IMR-90 (cell line): ENCODE results near the gene DIP2B. TPM values are rescaled to one million over a fixed set of nuclear protein-coding genes. Genes with fewer than 3 reads are reported as not detected.

ENCODE experiments used
- ATAC-seq: fragments of 200-7000 bp; cut with Tn5 transposase; 2 replicates; pipeline ENCODE4 v1.9.1; 2020; ENCODE audit warnings: low read depth, mild to moderate bottlenecking, moderate library complexity
- BruUV-seq: library from RNA; stranded (reverse); fragments of 400-500 nt; replicated peaks from 2 replicates; lab custom pipeline; 2021; lab: Mats Ljungman, UMichigan
- CTCF ChIA-PET: fragments of 300-600 bp; formaldehyde crosslinking; extraction: SDS; loops from one replicate; lab custom pipeline; 2021; ENCODE audit warnings: antibody characterized with exemption; lab: Yijun Ruan, JAX
- POLR2A ChIA-PET: fragments of 300-600 bp; sonication (Branson Sonifier 250); formaldehyde crosslinking; loops from one replicate; lab custom pipeline; 2022; ENCODE audit warnings: antibody characterized with exemption; ENCODE audit not compliant: unreplicated experiment; lab: Charles Lee
- DNase-seq: peaks from one replicate; pipeline ENCODE4 v3.0.0; 2013
- H2AFZ ChIP-seq: replicated peaks from 2 replicates; pipeline ENCODE3; 2013; ENCODE audit warnings: low read length, mild to moderate bottlenecking; ENCODE audit not compliant: poor library complexity
- H2AK5ac ChIP-seq: 2 replicates; pipeline ENCODE4 v1.6.1; 2013; ENCODE audit warnings: low read depth, low read length, inconsistent platforms
- H2AK9ac ChIP-seq: replicated peaks from 2 replicates; pipeline ENCODE3; 2013; ENCODE audit warnings: mild to moderate bottlenecking, low read depth, low read length, moderate library complexity; ENCODE audit not compliant: poor library complexity
- H2BK120ac ChIP-seq: 2 replicates; pipeline ENCODE4 v1.6.1; 2013; ENCODE audit warnings: low read depth, low read length, inconsistent platforms
- H2BK15ac ChIP-seq: 3 replicates; pipeline ENCODE4 v1.6.1; 2013; ENCODE audit warnings: low read depth, low read length, inconsistent platforms
- H2BK20ac ChIP-seq: 2 replicates; pipeline ENCODE4 v1.6.1; 2013; ENCODE audit warnings: low read depth, mild to moderate bottlenecking, inconsistent platforms, low read length, moderate library complexity
- H2BK5ac ChIP-seq: 2 replicates; pipeline ENCODE4 v1.6.1; 2013; ENCODE audit warnings: mild to moderate bottlenecking, low read depth, low read length, inconsistent platforms; ENCODE audit not compliant: poor library complexity, severe bottlenecking
- H3K14ac ChIP-seq: replicated peaks from 2 replicates; pipeline ENCODE4 v1.6.1; 2013; ENCODE audit warnings: low read depth, low read length, inconsistent platforms
- H3K18ac ChIP-seq: 2 replicates; pipeline ENCODE4 v1.6.1; 2013; ENCODE audit warnings: low read depth, low read length, control low read depth
- H3K23ac ChIP-seq: 2 replicates; pipeline ENCODE4 v1.6.1; 2013; ENCODE audit warnings: low read depth, low read length, inconsistent platforms
- H3K27ac ChIP-seq: 2 replicates; pipeline ENCODE4 v1.5.1; 2013; ENCODE audit warnings: mild to moderate bottlenecking, control low read depth, low read length; ENCODE audit not compliant: insufficient read depth
- H3K27me3 ChIP-seq: 2 replicates; pipeline ENCODE4 v1.6.1; 2013; ENCODE audit warnings: low read length; ENCODE audit not compliant: control insufficient read depth, insufficient read depth
- H3K36me3 ChIP-seq: 2 replicates; pipeline ENCODE4 v1.6.1; 2013; ENCODE audit warnings: low read length, mixed read lengths; ENCODE audit not compliant: control insufficient read depth, insufficient read depth
- H3K4ac ChIP-seq: 2 replicates; pipeline ENCODE4 v1.6.1; 2013; ENCODE audit warnings: low read depth, low read length, inconsistent platforms
- H3K4me1 ChIP-seq: 2 replicates; pipeline ENCODE4 v1.6.1; 2013; ENCODE audit warnings: low read length, mixed read lengths; ENCODE audit not compliant: control insufficient read depth, insufficient read depth
- H3K4me2 ChIP-seq: 2 replicates; pipeline ENCODE4 v1.6.1; 2013; ENCODE audit warnings: low read depth, mild to moderate bottlenecking, control low read depth, low read length, moderate library complexity
- H3K4me3 ChIP-seq: 2 replicates; pipeline ENCODE4 v1.5.1; 2013; ENCODE audit warnings: low read depth, mild to moderate bottlenecking, control low read depth, low read length, moderate library complexity; ENCODE audit not compliant: insufficient read depth
- H3K56ac ChIP-seq: 2 replicates; pipeline ENCODE4 v1.6.1; 2013; ENCODE audit warnings: low read length, inconsistent platforms; ENCODE audit not compliant: insufficient read depth; ENCODE audit errors: extremely low read depth
- H3K79me1 ChIP-seq, 2 experiments: 2 replicates each; pipeline ENCODE4 v1.6.1; 2013; ENCODE audit warnings: low read length in 2 of 2, inconsistent platforms in 1 of 2, low read depth in 1 of 2
- H3K9ac ChIP-seq: 2 replicates; pipeline ENCODE4 v1.6.1; 2013; ENCODE audit warnings: low read depth, low read length, control low read depth
- H3K9me1 ChIP-seq: 2 replicates; pipeline ENCODE4 v1.6.1; 2013; ENCODE audit warnings: low read length, inconsistent platforms; ENCODE audit not compliant: insufficient read depth
- H3K9me3 ChIP-seq: 2 replicates; pipeline ENCODE4 v1.6.1; 2013; ENCODE audit warnings: low read length; ENCODE audit not compliant: control insufficient read depth, insufficient read depth
- H4K20me1 ChIP-seq: 2 replicates; pipeline ENCODE4 v1.6.1; 2013; ENCODE audit warnings: low read length, inconsistent platforms; ENCODE audit not compliant: insufficient read depth
- H4K5ac ChIP-seq: 2 replicates; pipeline ENCODE4 v1.6.1; 2013; ENCODE audit warnings: mild to moderate bottlenecking, low read depth, low read length, control low read depth
- H4K8ac ChIP-seq, 2 experiments: 2 replicates each; pipeline ENCODE4 v1.6.1; 2013; ENCODE audit warnings: low read depth in 2 of 2, low read length in 2 of 2, control low read depth in 1 of 2, inconsistent platforms in 1 of 2
- H4K91ac ChIP-seq: 2 replicates; pipeline ENCODE4 v1.6.1; 2013; ENCODE audit warnings: low read depth, low read length, inconsistent platforms; ENCODE audit not compliant: insufficient read depth
- BHLHE40 ChIP-seq: fragments of 150-350 bp; IDR thresholded peaks from 2 replicates; pipeline ENCODE4 v1.6.1; 2016; ENCODE audit warnings: mild to moderate bottlenecking, low read depth, low read length
- CEBPB ChIP-seq: IDR thresholded peaks from 2 replicates; pipeline ENCODE4 v1.6.1; 2012; ENCODE audit warnings: low read depth, low read length, improper control_type of control experiment
- CHD1 ChIP-seq: IDR thresholded peaks from 2 replicates; pipeline ENCODE4 v1.6.1; 2012; ENCODE audit warnings: low read depth, low read length, improper control_type of control experiment
- CTCF ChIP-seq: conservative IDR thresholded peaks from 2 replicates; pipeline ENCODE4 v1.5.1; 2012; ENCODE audit warnings: mild to moderate bottlenecking, low read depth, low read length, improper control_type of control experiment
- FOS ChIP-seq: fragments of 150-350 bp; IDR thresholded peaks from 2 replicates; pipeline ENCODE4 v1.6.1; 2016; ENCODE audit warnings: low read depth, low read length
- MAFK ChIP-seq: IDR thresholded peaks from 2 replicates; pipeline ENCODE4 v1.6.1; 2012; ENCODE audit warnings: low read depth, low read length, improper control_type of control experiment
- MAZ ChIP-seq: IDR thresholded peaks from 2 replicates; pipeline ENCODE4 v1.6.1; 2012; ENCODE audit warnings: low read depth, mild to moderate bottlenecking, low read length, improper control_type of control experiment, moderate library complexity, borderline replicate concordance
- NFE2L2 ChIP-seq: fragments of 150-350 bp; IDR thresholded peaks from 2 replicates; pipeline ENCODE4 v1.6.1; 2016; ENCODE audit warnings: low read depth, mild to moderate bottlenecking, low read length
- RFX5 ChIP-seq: IDR thresholded peaks from 2 replicates; pipeline ENCODE4 v1.8.0; 2012; ENCODE audit warnings: low read depth, mild to moderate bottlenecking, low read length, moderate library complexity
- SMC3 ChIP-seq: fragments of 150-350 bp; IDR thresholded peaks from 2 replicates; pipeline ENCODE4 v1.6.1; 2016; ENCODE audit warnings: low read depth, mild to moderate bottlenecking, antibody characterized with exemption, low read length, moderate library complexity
- USF2 ChIP-seq: fragments of 150-350 bp; IDR thresholded peaks from 2 replicates; pipeline ENCODE4 v1.6.1; 2017; ENCODE audit warnings: mild to moderate bottlenecking, antibody characterized with exemption, low read length, low read depth
- WGBS, 2 experiments: methylation state at CpG; one replicate each; pipeline versions ENCODE4 v1.1.5 to v1.1.7; 2013; ENCODE audit warnings: missing lambda C conversion rate in 2 of 2; ENCODE audit not compliant: insufficient read length in 1 of 2; ENCODE audit errors: extremely low coverage in 2 of 2; 5-methylcytosine and 5-hydroxymethylcytosine counted together
- dilution Hi-C: fragments of 300-500 bp; cut with HindIII; formaldehyde crosslinking; loops from one replicate; pipeline ENCODE4 v1.14.3; 2018; ENCODE audit warnings: low sequenced_read_pairs; ENCODE audit not compliant: unreplicated experiment
- in situ Hi-C: fragments of 300-500 bp; cut with MboI; formaldehyde crosslinking; loops from 3 replicates; pipeline ENCODE4 v1.14.3; 2019; ENCODE audit warnings: low sequenced_read_pairs, inconsistent platforms, mixed read lengths
- intact Hi-C: fragments of 100-400 bp; cut with micrococcal nuclease; formaldehyde crosslinking; loops from 2 replicates; pipeline ENCODE4 v1.10.0; 2022
- polyA plus RNA-seq, 3 experiments: library from polyadenylated mRNA; depleted of rRNA; stranded (reverse); fragments of >200 nt; gene quantifications; 2 replicates each; pipeline ENCODE4 v1.2.3, GENCODE V29; 2012; ENCODE audit warnings: low replicate concordance in 1 of 3
- total RNA-seq: library from RNA; depleted of rRNA; stranded (reverse); fragments of >200 nt; gene quantifications from 2 replicates; pipeline ENCODE4 v1.2.3, GENCODE V29; 2012

Gene DIP2B
- total and polyA plus RNA-seq, 2 of the 4 experiments (the other 2 are of a cell fraction) = 7.7 to 12.9 TPM

GRCh38 chr12:50617657-50618056 lies 112.9 kb downstream of the DIP2B start:
- Histone ChIP-seq H3K4me1 (peaks cover 24% of the 10 kb centered on the region), H4K91ac (no peak overlapping the region), H2BK5ac (no peak overlapping the region), H3K9me1 (peaks cover 34% of the 10 kb centered on the region), H3K14ac (no peak overlapping the region), H2BK120ac (no peak overlapping the region), H3K27me3 (no peaks in the 10 kb centered on the region), H3K36me3 (no peaks in the 10 kb centered on the region), H2AK9ac (no peak overlapping the region), H3K4ac (no peak overlapping the region), H2BK15ac (no peak overlapping the region), H4K20me1 (peaks cover 6% of the 10 kb centered on the region; the same call in 1 of the 2 replicates), H4K5ac (no peak overlapping the region), H3K4me3 (no peak overlapping the region), H4K8ac (no peak overlapping the region), H2AFZ (no peak overlapping the region), H3K9ac (no peak overlapping the region), H3K27ac (no peak overlapping the region), H3K9me3 (no peaks in the 10 kb centered on the region), H3K18ac (no peak overlapping the region), H2AK5ac (no peak overlapping the region), H3K4me2 (no peak overlapping the region), H3K56ac (no peak overlapping the region), H2BK20ac (no peak overlapping the region), H3K79me1 (peaks cover 34 to 68% of the 10 kb centered on the region in 2 experiments), H3K23ac (no peak overlapping the region)
- BruUV-seq = no TSS peak
- intact Hi-C loops = no loop called here
- DNase-seq (no peak), ATAC-seq (no peak)
- no CpG with 5 or more reads among the region's 2 CpGs for WGBS, 2 experiments
- dilution Hi-C loops = no loop called here
- in situ Hi-C loops = no loop called here
- TF ChIP-seq BHLHE40 = no peak
- TF ChIP-seq USF2 = no peak
- TF ChIP-seq CHD1 = no peak
- no peak for TF ChIP-seq MAFK
- TF ChIP-seq NFE2L2 = no peak
- no peak for TF ChIP-seq SMC3
- TF ChIP-seq CEBPB = no peak
- TF ChIP-seq CTCF = no peak
- TF ChIP-seq RFX5 = no peak
- no peak for TF ChIP-seq FOS
- TF ChIP-seq MAZ = no peak
- POLR2A ChIA-PET = no interaction called here
- CTCF ChIA-PET = no interaction called here
